ENCODE data around the gene SORT1. TPM values are rescaled to one million over a fixed set of nuclear protein-coding genes. Genes with fewer than 3 reads are reported as not detected.
"Not testable (repeated sequence)": the region's sequence is repeated elsewhere in the genome, so short reads cannot be mapped to it uniquely, and the experiment has no call there.

Gene SORT1
- total RNA-seq, 1 donor from 2014 or later, result 7.9 TPM

GRCh38 chr1:109290137-109290536 is 107.6 kb downstream of the SORT1 start:
- Histone ChIP-seq H3K4me3 (ENCODE audit: low read depth, low read length) (no peak overlapping the region), H3K27me3 (ENCODE audit: control insufficient read depth, insufficient read depth, low read length) (no peaks in the 10 kb centered on the region), H3K36me3 (ENCODE audit: control insufficient read depth, insufficient read depth, low read length) (no peaks in the 10 kb centered on the region)
- TF ChIP-seq CTCF (IDR thresholded peaks at IDR 0.05; ENCODE audit: insufficient read depth, low read length, severe bottlenecking), result no peak
- DNase-seq (ENCODE audit: low read depth), result no peak
- FAIRE-seq, result no peak

- not testable (repeated sequence) for FAIRE-seq; H3K36me3 ChIP-seq (ENCODE audit: control insufficient read depth, insufficient read depth, low read length); H3K4me3 ChIP-seq (ENCODE audit: low read depth, low read length); H3K27me3 ChIP-seq (ENCODE audit: control insufficient read depth, insufficient read depth, low read length); DNase-seq (ENCODE audit: low read depth)
Measured at GRCh38 chr1:109286762-109287161, 111.0 kb downstream of the SORT1 start.

GRCh38 chr1:109283748-109284600 is 113.7 kb downstream of the SORT1 start:
- DNase-seq (ENCODE audit: low read depth) (no peak), FAIRE-seq (no peak)
- no peaks in the 10 kb centered on the region for H3K27me3 ChIP-seq (ENCODE audit: control insufficient read depth, insufficient read depth, low read length)
- H3K4me3 ChIP-seq (ENCODE audit: low read depth, low read length), result peak overlapping the region; percentile 67
- no peak for TF ChIP-seq CTCF (IDR thresholded peaks at IDR 0.05; ENCODE audit: insufficient read depth, low read length, severe bottlenecking)
- peaks cover 1% of the 10 kb centered on the region for H3K36me3 ChIP-seq (ENCODE audit: control insufficient read depth, insufficient read depth, low read length)

- no peak for FAIRE-seq
Measured at GRCh38 chr1:109282952-109283747, 114.6 kb downstream of the SORT1 start, which contains the start of gene PSRC1. PSRC1 (minus strand) TSS chr1:109283145.

GRCh38 chr1:109282497-109282951 is 115.2 kb downstream of the SORT1 start:
- no peak for FAIRE-seq
- peak overlapping the region; percentile 67 for H3K4me3 ChIP-seq (ENCODE audit: low read depth, low read length)
- peaks cover 1% of the 10 kb centered on the region for H3K36me3 ChIP-seq (ENCODE audit: control insufficient read depth, insufficient read depth, low read length)
- DNase-seq (ENCODE audit: low read depth), result no peak
- TF ChIP-seq CTCF (IDR thresholded peaks at IDR 0.05; ENCODE audit: insufficient read depth, low read length, severe bottlenecking), result no peak
- H3K27me3 ChIP-seq (ENCODE audit: control insufficient read depth, insufficient read depth, low read length), result no peaks in the 10 kb centered on the region

More at GRCh38 chr1:109282952-109283747, 114.6 kb downstream of the SORT1 start, which contains the start of gene PSRC1:
- peak; percentile 89 for DNase-seq (ENCODE audit: low read depth)
- H3K4me3 ChIP-seq (ENCODE audit: low read depth, low read length), result peak within 1 kb of the TSS; percentile 67
- peaks cover 1% of the 10 kb centered on the region for H3K36me3 ChIP-seq (ENCODE audit: control insufficient read depth, insufficient read depth, low read length)
- H3K27me3 ChIP-seq (ENCODE audit: control insufficient read depth, insufficient read depth, low read length), result no peaks in the 10 kb centered on the region
- peak; percentile 77 for TF ChIP-seq CTCF (IDR thresholded peaks at IDR 0.05; ENCODE audit: insufficient read depth, low read length, severe bottlenecking)
